Nephron (organoid): ENCODE data around the gene VKORC1.
"Not testable (repeated sequence)": the region's sequence is repeated elsewhere in the genome, so short reads cannot be mapped to it uniquely, and the experiment has no call there.

Source experiments
- H3K27ac Mint-ChIP-seq, 3 experiments: 2 replicates each; pipeline ENCODE4 v1.8.0; 2020; ENCODE audit warnings: mixed read lengths in 3 of 3, mild to moderate bottlenecking in 2 of 3, moderate library complexity in 1 of 3
- H3K27me3 Mint-ChIP-seq: 2 replicates; pipeline ENCODE4 v1.8.0; 2021; ENCODE audit warnings: low read depth, mild to moderate bottlenecking, moderate library complexity, mixed read lengths
- H3K36me3 Mint-ChIP-seq: 2 replicates; pipeline ENCODE4 v1.8.0; 2020; ENCODE audit warnings: low read depth, mixed read lengths
- H3K4me1 Mint-ChIP-seq: 2 replicates; pipeline ENCODE4 v1.8.0; 2020; ENCODE audit warnings: mixed read lengths
- H3K4me3 Mint-ChIP-seq, 3 experiments: 2 replicates each; pipeline ENCODE4 v1.8.0; 2020; ENCODE audit warnings: mild to moderate bottlenecking in 3 of 3, mixed read lengths in 3 of 3, moderate library complexity in 2 of 3
- H3K9me3 Mint-ChIP-seq: 2 replicates; pipeline ENCODE4 v1.8.0; 2020; ENCODE audit warnings: mixed read lengths
- CTCF ChIP-seq, 3 experiments: fragments of 200-600 bp; sonication (generic); IDR thresholded peaks; one replicate each; pipeline ENCODE4 v1.5.0; 2021; ENCODE audit warnings: antibody characterized with exemption in 3 of 3; ENCODE audit not compliant: unreplicated experiment in 3 of 3

VKORC1 gene

GRCh38 chr16:31094424-31095120 is at the start of gene VKORC1:
Gene VKORC1 (minus strand): TSS chr16:31094797. CDS start chr16:31094729, 68 bp downstream.
- no peak for TF ChIP-seq CTCF (IDR thresholded peaks at IDR 0.05; ENCODE audit: unreplicated experiment in 3 of 3)
- H3K9me3 Mint-ChIP-seq, result no peaks in the 10 kb centered on the region
- peaks cover 13% of the 10 kb centered on the region for H3K4me1 Mint-ChIP-seq
- H3K27me3 Mint-ChIP-seq, result no peaks in the 10 kb centered on the region
- H3K27ac Mint-ChIP-seq, result peak within 1 kb of the TSS; percentile 24 to 79 (median 79)
- peaks cover 10% of the 10 kb centered on the region for H3K36me3 Mint-ChIP-seq
- peak within 1 kb of the TSS; percentile 90 to 95 (median 94) for H3K4me3 Mint-ChIP-seq

GRCh38 chr16:31143694-31144148 is 49.1 kb upstream of the VKORC1 start:
- Mint-ChIP-seq H3K27me3 (peaks cover 38% of the 10 kb centered on the region), H3K9me3 (no peaks in the 10 kb centered on the region), H3K27ac (peak overlapping the region in 1 of 3 experiments; percentile 22), H3K4me1 (peaks cover 7% of the 10 kb centered on the region), H3K36me3 (no peaks in the 10 kb centered on the region), H3K4me3 (peak overlapping the region; percentile 69 to 81 (median 69))
- no peak for TF ChIP-seq CTCF (IDR thresholded peaks at IDR 0.05; ENCODE audit: unreplicated experiment in 3 of 3)

GRCh38 chr16:31143011-31143693 is 48.6 kb upstream of the VKORC1 start:
- no peak for TF ChIP-seq CTCF (IDR thresholded peaks at IDR 0.05; ENCODE audit: unreplicated experiment in 3 of 3)
- Mint-ChIP-seq H3K9me3 (no peaks in the 10 kb centered on the region), H3K27ac (no peak overlapping the region), H3K27me3 (peaks cover 33% of the 10 kb centered on the region), H3K4me1 (peaks cover 7% of the 10 kb centered on the region), H3K4me3 (peak overlapping the region; percentile 69 to 81 (median 69)), H3K36me3 (no peaks in the 10 kb centered on the region)

- peaks cover 7% of the 10 kb centered on the region for H3K4me1 Mint-ChIP-seq
- peaks cover 25% of the 10 kb centered on the region for H3K27me3 Mint-ChIP-seq
- H3K36me3 Mint-ChIP-seq, result no peaks in the 10 kb centered on the region
- peak overlapping the region; percentile 95 to 98 (median 95) for H3K27ac Mint-ChIP-seq
- TF ChIP-seq CTCF (IDR thresholded peaks at IDR 0.05; ENCODE audit: unreplicated experiment in 3 of 3), result peak; percentile 95 to 96 (median 96)
- no peaks in the 10 kb centered on the region for H3K9me3 Mint-ChIP-seq
- H3K4me3 Mint-ChIP-seq, result peak overlapping the region; percentile 79 to 85 (median 80)
These were observed 47.8 kb upstream of the VKORC1 start for GRCh38 chr16:31142109-31143010.

- no peak for TF ChIP-seq CTCF (IDR thresholded peaks at IDR 0.05; ENCODE audit: unreplicated experiment in 3 of 3)
- H3K36me3 Mint-ChIP-seq, result no peaks in the 10 kb centered on the region
- H3K9me3 Mint-ChIP-seq, result no peaks in the 10 kb centered on the region
- H3K27me3 Mint-ChIP-seq, result peaks cover 18% of the 10 kb centered on the region
- peak overlapping the region; percentile 79 to 85 (median 80) for H3K4me3 Mint-ChIP-seq
- peak overlapping the region; percentile 95 to 98 (median 95) for H3K27ac Mint-ChIP-seq
- H3K4me1 Mint-ChIP-seq, result peaks cover 7% of the 10 kb centered on the region
These were observed 47.0 kb upstream of the VKORC1 start for GRCh38 chr16:31141489-31142108.

- Mint-ChIP-seq H3K27ac (peak overlapping the region in 2 of 3 experiments; percentile 95 to 98), H3K4me3 (peak overlapping the region in 2 of 3 experiments; percentile 23 to 79), H3K27me3 (peaks cover 12% of the 10 kb centered on the region)
- not testable (repeated sequence) for H3K4me1 Mint-ChIP-seq, H3K9me3 Mint-ChIP-seq, H3K36me3 Mint-ChIP-seq
These were observed 46.5 kb upstream of the VKORC1 start for GRCh38 chr16:31141071-31141469.
